RPMI7951 (cell line): Measurements from ENCODE around the gene MCTP1. TPM values are rescaled to one million over a fixed set of nuclear protein-coding genes. Genes with fewer than 3 reads are reported as not detected.

Experiments
- DNase-seq: peaks from one replicate; pipeline ENCODE4 v3.0.0-alpha.2; 2012; ENCODE audit warnings: low read depth
- total RNA-seq: library from RNA; depleted of rRNA; stranded (reverse); fragments of >200 nt; shearing (Covaris generic); gene quantifications from 2 replicates; pipeline ENCODE4 v1.2.3, GENCODE V29; 2014

The MCTP1 gene
- total RNA-seq, 1 experiment from 2014 or later: 3.4 TPM

DNA sequence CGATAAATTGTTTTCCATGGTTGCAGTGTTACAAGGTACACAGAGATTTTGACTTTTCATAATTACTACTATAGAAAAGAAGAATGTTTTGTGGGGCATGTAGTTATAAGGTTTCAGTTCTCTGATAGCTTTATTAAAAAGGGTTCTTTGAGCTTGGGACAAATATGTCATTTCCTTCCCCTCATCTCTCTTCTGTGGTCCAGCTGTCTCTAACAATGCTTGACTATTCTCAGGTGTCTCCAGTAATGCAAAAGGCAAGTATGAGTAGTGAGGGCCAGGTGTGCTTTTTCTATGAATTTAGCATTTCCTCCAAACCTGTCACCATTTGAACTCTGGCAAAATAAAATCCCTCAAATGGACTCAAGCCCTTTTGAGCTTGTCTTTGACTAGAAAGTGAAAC lies 582.2 kb downstream of the MCTP1 start:
- no peak for DNase-seq

DNA sequence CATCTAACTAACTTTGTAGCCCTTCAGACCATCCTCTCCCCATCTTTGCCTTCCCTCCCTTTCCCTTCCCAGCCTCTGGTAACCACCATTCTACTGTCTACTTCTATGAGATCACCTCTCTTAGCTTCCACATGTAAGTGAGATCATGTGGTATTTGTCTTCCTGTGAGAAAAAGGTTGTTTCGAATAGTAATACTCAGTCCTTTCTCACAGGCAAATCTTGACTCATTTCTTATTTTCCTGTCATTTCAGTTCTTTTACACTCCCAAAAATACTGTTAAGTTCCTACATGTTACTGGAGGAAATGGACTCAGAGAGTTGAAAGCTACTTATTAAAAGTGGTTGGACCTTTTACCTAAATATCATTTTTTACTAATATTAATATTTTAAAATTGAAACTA lies 584.3 kb downstream of the MCTP1 start:
- DNase-seq: no peak

DNA sequence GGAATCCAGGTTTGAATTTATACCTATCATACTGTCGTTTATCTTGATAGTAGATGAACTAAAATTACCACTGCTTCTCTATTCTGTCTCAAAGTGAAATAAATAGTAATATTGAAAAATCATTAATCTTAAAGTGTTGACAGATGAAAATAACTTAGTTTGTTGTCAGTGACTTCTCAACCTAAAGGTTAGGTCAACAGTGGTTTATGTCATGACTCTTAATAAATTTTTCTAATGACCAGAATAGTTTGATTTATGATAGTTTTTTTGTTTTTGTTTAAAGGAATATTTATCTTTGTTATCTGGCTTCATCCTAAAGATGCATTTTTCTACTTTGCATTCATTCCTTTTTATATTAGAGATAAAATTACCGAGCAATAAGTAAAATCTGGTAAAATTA lies 585.3 kb downstream of the MCTP1 start:
- no peak for DNase-seq

DNA sequence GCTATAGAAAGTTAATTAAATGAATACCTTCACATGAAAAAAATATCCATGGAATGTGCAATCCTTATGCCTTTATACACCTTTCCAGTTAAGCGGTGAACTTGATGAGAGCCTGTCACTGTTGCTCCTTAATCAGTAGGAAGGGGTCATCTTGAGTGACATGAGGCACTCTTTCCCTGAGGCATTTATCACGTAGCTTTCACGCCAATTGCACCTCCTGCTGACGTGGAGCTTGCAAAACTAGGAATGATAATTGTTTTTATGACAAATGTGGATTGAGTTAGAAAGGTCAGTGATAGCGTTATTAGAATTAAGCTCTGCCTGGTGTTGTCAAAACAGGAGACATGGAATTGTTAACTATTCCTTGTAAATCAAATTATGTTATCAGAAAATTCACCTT lies 586.7 kb downstream of the MCTP1 start:
- no peak for DNase-seq

DNA sequence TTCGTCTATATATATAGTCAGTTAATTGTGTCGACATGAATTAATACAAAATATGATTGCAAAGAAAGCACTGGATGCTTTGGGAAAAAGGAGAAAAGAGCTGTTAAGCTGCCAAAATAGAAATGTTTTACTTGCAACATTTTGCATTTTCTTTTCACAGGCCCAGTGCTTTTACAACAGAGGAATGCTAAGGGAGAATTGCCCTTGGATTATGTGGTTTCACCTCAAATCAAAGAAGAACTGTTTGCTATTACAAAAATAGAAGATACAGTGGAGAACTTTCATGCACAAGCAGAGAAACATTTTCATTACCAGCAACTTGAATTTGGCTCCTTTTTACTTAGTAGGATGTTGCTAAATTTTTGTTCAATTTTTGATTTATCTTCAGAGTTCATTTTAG lies 590.2 kb downstream of the MCTP1 start:
- no peak for DNase-seq

DNA sequence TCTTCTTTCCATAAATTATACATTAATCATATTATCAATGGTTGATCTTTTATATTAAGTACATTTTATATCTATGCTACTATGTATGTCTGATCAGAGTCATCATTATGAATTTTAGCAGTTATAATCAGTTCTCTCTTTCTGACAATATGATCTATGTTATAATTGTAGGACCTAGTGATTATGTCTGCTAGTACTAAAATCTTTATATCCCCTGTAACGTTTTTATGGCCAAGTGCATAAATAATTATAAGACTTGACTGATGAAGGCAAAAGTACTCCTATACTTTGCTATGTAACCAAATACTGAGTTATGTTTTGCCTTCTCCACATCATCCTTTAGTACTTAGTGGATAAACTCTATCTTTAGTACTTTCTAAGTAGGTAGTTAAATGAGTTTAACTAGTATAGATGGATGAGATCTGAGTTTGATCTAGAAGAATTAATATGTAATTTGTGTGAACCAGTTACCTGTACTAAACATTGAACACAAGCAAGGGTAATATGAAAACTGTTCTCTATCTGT lies 591.0 kb downstream of the MCTP1 start:
- no peak for DNase-seq

DNA sequence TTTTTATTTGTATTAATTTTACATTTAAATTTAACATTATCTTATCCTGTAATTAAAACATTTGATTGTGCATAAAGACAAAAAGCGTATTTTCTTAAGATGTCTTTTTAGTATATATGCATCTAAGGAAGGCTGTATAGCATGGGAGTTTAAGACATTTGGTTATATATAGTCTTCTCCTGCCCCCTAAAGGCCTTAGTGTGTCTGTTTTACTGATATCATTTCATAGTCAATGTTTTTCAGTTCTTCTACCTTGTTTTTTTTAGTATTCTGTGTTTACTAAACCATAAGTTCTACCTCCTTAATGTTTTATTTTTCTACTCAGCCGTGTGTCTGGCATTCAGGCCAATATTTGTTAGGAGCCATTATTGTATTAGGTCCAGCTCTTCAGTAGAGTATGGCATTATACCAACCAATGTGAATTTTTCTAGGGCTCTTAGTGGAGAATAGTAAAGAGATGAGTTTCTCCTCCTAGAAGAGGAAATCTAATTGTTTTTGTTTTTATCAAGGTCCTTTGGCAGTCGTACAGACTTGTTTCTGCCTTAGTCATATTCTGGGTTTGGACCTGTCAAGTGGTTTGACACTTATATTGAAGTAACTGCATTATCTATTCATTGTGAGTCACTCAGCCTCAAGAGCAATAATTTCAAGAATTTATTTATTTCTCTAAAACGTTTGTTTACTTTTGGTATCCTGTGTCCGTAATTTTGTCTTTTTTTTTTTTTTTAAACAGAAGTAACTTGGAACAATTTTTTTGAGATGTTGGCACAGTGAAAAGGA lies 591.7 kb downstream of the MCTP1 start:
- peak; percentile 58 for DNase-seq

DNA sequence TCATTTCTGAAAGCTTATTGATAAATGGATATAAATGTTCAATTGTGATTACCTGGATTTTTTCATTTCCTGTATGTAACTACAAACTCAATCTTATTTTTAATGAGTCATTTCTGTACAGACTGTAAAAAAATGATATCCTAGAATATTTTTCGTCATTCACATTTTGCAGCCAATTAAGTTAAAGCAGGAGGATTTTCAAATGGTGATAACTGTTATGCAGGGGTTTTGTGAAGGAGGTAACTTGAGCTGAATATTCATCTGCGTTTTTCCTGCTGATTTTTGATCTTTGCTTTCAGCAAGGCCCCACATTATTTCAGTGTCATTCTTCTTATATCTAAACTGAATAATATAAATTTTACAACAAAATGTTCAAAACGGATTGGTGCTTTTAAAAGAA lies 592.3 kb downstream of the MCTP1 start:
- DNase-seq: no peak

DNA sequence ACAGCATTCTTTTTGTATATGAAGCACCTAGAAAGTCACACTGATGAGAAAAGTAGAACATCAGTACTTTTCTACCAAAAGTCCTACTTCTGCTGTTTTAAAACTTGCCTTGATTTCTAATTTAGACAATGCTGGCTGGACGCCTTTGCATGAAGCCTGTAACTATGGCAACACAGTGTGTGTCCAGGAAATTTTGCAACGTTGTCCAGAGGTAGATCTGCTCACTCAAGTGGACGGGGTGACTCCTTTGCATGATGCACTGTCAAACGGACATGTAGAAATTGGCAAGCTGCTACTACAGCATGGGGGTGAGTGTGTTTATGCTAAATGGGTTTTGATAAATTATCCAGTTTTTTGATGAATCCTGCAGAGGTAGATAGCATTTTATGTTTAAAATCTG lies 592.9 kb downstream of the MCTP1 start:
- DNase-seq: peak; percentile 68

DNA sequence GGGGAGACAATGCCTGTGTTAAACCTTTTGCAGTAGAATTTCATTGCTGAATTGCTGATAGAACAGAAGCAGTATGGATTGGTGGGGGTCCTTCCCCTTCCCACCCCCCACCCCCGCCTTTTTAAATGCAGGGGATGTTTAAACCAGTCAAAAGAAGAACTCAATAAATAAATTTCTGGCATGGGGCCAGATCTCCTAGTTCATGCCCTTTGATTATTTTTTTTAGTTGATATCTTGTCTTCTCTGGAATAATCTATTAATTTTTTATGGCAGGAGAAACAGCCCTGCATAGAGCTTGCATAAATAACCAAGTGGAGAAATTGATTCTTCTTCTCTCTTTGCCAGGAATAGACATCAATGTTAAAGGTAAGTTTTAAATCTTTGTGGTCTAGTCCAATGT lies 593.6 kb downstream of the MCTP1 start:
- DNase-seq: no peak

DNA sequence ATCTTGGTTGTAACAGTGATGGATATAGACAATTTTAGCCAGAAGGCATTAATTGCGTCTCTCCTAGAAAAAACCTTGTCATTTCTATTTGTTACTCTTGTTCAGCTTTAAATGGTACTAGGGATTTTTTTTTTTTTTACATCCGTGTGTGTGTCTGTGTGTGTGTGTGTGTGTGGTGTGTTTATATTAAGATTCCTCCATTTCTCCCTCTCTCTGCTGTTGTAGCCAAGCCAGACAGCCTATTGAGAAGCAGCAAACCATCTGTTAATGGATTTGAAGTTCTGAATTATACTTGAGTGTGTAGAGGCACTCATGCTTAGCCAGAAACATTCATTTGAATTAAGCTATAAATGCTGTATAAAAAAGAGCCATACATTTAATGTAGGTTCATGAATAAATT lies 594.1 kb downstream of the MCTP1 start:
- no peak for DNase-seq

DNA sequence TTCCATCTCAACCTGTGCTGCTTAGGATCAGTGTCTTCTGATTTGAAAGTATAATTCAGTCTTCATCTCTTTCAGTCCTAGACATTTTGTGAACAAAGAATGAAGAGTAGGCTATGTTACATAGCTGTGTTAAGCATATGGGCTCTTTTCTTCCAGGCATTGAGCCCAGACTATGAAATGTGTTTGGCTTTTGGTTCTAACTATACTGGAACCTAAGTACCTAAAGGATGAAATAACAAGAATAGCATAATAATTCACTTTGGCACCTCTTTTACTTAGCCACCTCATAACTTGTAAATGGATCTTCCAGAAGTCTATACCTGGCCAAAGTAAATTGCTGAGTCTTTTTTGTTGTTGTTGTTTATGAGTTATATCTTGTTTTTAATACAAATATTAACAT lies 595.0 kb downstream of the MCTP1 start:
- DNase-seq: no peak

DNA sequence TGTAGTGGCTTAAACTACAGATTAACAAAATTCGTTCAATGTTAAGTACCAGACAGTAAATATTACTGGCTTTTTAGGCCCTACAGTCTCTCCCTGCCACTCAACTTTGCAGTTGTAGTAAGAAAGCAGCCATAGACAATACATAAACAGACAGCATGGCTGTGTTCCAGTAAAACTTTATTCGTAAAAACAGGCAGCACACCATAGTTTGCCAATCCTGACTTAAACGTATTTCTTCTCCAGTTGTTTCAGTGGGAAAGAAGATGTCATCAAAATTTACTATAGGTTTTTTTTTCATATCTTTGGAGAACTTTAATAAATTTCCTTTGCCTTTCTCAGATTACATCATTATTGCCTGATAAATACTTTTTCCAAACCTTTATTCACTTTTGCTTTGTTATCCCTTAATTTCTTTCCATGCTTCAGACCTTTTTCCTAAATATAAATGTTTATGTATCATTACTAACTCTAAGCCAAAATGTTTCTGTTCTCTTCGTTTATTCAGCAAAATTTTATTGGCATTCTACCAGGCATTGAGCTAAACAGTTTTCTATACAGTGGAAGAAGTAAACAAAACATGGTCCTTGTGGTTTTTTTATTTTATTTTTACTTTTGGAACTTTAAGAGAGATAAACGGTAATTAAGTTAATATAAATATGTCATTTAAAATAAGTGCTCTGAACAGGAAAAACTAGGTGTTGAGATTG lies 601.9 kb downstream of the MCTP1 start:
- DNase-seq: no peak

DNA sequence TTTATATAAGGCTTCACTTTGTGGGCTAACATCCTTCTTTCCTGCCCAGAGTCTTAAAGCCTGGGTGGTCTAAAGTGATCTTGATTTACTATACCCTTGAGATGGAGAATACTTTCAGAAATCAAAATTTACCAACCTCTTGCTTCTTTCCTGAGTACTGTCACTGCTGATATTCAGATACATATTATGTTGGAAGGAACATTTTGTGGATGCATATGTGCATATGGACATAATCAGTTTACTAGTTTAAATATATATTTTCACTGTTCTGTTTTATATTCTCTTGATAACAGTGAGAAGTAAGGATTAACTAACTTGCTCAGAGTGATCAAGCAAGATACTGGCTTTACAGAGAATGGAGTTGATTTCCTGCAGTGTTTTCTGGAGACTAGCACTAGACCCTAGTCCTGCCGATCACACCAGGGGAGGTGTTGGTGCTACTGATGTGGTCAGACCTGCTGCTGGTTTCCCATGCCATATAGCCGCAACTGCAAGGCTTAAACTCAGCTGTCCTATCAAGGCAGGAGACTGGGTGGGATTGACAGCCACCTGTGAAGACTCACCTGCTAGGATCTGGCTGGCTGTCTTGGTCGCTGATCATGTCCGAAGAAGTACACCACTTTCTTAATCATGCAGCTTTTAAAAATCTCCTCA lies 608.8 kb downstream of the MCTP1 start:
- DNase-seq: no peak

DNA sequence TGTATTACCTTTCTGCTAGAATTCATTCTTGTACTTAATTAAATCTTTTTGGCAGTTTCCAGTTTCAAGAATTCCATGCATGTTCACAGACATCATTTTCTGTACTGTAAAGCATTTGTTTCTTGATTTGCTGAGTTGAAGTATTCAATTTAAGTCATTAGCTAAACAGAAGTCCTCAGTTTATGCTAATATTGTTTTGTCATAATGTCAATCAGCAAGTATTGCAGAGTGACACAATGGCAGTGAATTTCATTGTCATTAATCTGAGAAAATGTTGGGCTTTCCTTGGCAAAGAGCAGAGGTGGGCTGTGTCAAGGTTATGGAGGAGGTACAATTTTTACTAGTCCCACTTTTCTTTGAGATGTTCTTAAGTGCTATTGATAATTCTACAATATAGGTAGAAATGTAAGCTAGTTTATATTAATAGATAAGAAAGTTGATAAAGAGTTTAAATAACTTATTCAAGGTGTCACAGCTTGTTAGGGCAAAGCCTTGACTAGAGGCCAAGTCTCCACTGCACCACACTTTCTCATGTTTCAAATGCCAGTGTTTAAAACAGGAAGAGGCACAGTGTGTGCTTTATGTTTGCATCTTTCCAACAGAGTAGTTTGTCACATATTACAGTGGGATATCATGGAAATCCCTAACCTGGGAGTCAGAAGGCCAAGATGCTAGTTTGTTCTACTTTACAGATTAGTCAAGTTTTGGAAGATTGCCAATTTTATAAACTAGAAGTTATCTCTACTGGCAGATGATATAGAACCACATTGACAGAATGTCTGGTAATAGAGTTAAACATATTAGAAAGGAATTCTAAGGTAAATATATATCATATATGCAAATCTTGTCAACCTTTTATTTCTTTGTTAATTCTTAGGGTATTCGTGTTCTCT lies 610.2 kb downstream of the MCTP1 start:
- DNase-seq: peak; percentile 11

DNA sequence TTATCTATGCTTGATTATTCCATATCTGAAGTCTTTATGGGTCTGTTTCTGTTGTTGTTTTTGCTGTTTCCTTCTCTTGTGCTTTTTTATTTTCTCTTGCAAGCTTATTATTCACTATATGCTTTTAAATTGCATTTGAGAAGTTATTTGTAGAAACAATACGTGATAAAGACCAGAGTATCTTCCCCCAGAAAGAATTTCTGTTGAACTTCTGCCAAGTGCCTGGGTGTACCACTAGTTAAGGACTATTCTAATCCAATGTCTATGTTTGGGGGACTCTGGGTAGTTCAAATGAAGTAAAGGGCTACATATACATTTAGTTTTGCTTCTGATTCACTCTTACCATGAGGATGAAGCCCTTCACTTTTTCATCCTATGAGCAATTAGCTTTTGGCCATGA lies 612.1 kb downstream of the MCTP1 start:
- no peak for DNase-seq

DNA sequence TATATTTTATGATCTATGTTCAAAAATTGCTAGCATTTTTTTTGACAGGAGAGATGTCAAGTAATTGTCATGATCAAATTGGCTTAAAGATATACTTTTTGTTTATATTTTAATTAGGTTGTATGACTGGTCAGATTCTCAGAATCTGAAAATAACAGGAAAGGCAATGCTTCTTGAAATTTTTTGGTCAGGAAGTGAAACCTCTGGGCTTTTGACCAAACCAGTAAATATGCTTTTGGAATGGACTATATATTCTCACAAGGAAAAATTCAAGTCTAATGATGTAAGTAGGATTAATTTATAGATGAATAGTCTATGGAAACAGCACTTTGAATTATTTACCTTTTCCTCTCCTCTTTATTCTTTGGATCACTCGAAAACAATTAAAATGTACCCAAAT lies 614.2 kb downstream of the MCTP1 start:
- no peak for DNase-seq

DNA sequence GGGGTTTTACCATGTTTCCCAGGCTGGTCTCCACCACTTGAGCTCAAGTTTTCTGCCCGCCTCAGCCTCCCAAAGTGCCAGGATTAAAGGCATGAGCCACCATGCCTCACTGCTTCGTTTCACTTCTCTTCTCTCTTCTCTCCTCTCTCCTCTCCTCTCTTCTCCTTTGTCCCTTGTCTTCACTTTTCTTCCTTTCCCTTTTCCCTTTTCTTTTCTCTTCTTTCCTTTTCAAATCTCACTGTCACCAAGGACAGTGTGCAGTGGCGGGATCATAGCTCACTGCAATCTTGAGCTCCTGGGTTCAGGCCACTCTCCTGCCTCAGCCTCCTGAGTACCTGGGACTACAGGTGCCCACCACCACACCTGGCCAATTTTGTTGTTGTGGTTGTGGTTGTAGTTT lies 617.0 kb downstream of the MCTP1 start:
- DNase-seq: no peak

DNA sequence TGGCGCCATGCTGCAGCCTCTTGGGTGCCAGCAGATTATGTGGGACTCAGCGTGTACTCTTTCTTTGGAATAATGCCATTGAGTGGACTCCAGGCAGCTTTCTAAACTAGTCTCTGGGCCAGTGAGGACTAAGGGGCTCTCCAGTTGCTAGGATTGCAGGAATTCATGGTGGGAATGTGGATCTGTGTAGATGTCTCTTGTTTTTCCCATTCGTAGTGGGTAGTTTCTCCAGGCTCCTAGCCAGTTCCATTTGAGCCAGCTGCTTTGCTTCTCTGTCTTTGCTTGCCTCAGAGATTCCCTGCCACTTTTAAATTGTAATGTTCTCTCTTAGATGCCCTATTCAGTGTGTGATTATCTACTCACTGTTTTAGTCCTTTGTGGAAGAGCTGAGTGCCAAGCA lies 623.8 kb downstream of the MCTP1 start:
- DNase-seq: no peak

DNA sequence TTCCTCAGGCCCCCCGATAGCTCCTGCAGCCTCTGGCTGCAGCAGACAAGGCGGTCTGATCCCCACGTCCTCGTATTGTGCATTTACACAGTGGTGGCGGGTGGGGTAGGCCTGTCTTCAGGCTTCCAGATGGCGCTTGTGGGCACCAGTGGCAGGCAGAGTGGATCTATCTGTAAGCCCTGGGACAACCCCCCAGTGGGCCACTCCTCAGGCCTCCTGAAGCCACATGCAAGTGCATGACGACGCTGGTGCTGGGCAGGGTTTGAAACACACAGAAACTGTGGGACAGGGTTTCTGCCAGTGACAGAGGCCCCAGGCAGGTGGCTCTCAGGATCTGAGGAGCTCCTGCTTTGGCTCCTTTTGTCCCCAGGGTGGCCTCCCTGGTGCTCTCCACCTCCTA lies 624.4 kb downstream of the MCTP1 start:
- DNase-seq: no peak

DNA sequence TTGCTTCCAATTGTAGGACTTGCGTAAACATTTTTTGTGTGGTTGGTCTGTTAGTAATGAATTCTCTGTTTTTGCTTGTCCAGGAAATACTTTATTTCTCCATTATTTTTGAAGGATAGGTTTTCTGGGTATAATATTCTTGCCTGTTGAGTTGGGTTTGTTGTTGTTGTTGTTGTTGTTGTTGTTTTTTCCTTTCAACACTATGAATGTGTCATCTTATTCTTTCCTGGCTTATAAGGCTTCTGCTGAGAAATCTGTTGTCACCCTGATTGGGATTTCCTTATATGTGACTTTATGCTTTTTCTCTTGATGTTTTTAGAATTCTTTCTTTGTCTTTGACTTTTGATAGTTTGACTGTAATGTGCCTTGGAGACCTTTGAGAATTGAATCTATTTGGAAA lies 626.6 kb downstream of the MCTP1 start:
- DNase-seq: no peak
